Mesothelial cell of epicardium (in vitro differentiated cells): Measurements from ENCODE around the gene DNAH10. TPM values are rescaled to one million over a fixed set of nuclear protein-coding genes. Genes with fewer than 3 reads are reported as not detected.

ENCODE experiments used
- DNase-seq, 2 experiments: peaks; one replicate each; pipeline ENCODE4 v3.0.0; 2021; ENCODE audit warnings: low spot score in 2 of 2; ENCODE audit not compliant: unreplicated experiment in 2 of 2
- H3K27ac Mint-ChIP-seq: 2 replicates; pipeline ENCODE4 v1.8.0; 2021; ENCODE audit warnings: mixed read lengths
- H3K27me3 Mint-ChIP-seq: 2 replicates; pipeline ENCODE4 v1.8.0; 2021; ENCODE audit warnings: low read depth, mixed read lengths
- H3K36me3 Mint-ChIP-seq: 2 replicates; pipeline ENCODE4 v1.8.0; 2021; ENCODE audit warnings: mixed read lengths
- H3K4me1 Mint-ChIP-seq: 2 replicates; pipeline ENCODE4 v1.8.0; 2021; ENCODE audit warnings: mixed read lengths
- H3K4me3 Mint-ChIP-seq: 2 replicates; pipeline ENCODE4 v1.8.0; 2021; ENCODE audit warnings: mild to moderate bottlenecking, moderate library complexity, mixed read lengths
- H3K9me3 Mint-ChIP-seq: 2 replicates; pipeline ENCODE4 v1.8.0; 2021; ENCODE audit warnings: mixed read lengths
- CTCF ChIP-seq: fragments of 200-600 bp; sonication (generic); IDR thresholded peaks from one replicate; pipeline ENCODE4 v1.5.0; 2021; ENCODE audit warnings: antibody characterized with exemption; ENCODE audit not compliant: unreplicated experiment
- total RNA-seq: library from RNA; stranded (reverse); gene quantifications from 3 replicates; pipeline ENCODE4 v1.2.1, GENCODE V29; 2021

The DNAH10 gene
- total RNA-seq, 1 donor from 2014 or later, result 2.7 TPM

GRCh38 chr12:123923038-123923437 is 160.9 kb downstream of the DNAH10 start:
- no peaks in the 10 kb centered on the region for H3K4me1 Mint-ChIP-seq
- H3K27me3 Mint-ChIP-seq, result no peaks in the 10 kb centered on the region
- no peak for DNase-seq
- H3K27ac Mint-ChIP-seq, result no peak overlapping the region
- H3K4me3 Mint-ChIP-seq, result no peak overlapping the region
- H3K9me3 Mint-ChIP-seq, result no peaks in the 10 kb centered on the region
- no peaks in the 10 kb centered on the region for H3K36me3 Mint-ChIP-seq
- TF ChIP-seq CTCF, result no peak

GRCh38 chr12:123923927-123924326 is 161.8 kb downstream of the DNAH10 start:
- no peak for DNase-seq
- no peaks in the 10 kb centered on the region for H3K36me3 Mint-ChIP-seq
- no peak for TF ChIP-seq CTCF
- H3K4me3 Mint-ChIP-seq, result no peak overlapping the region
- H3K27me3 Mint-ChIP-seq, result no peaks in the 10 kb centered on the region
- H3K9me3 Mint-ChIP-seq, result peaks cover 3% of the 10 kb centered on the region
- no peak overlapping the region for H3K27ac Mint-ChIP-seq
- no peaks in the 10 kb centered on the region for H3K4me1 Mint-ChIP-seq

GRCh38 chr12:123924539-123924938 is 162.4 kb downstream of the DNAH10 start:
- Mint-ChIP-seq H3K27ac (no peak overlapping the region), H3K27me3 (no peaks in the 10 kb centered on the region), H3K36me3 (no peaks in the 10 kb centered on the region), H3K4me1 (no peaks in the 10 kb centered on the region), H3K9me3 (peaks cover 7% of the 10 kb centered on the region), H3K4me3 (no peak overlapping the region)
- DNase-seq, result no peak
- TF ChIP-seq CTCF, result no peak

GRCh38 chr12:123928274-123928865 is 166.3 kb downstream of the DNAH10 start:
- H3K4me1 Mint-ChIP-seq, result no peaks in the 10 kb centered on the region
- no peak for DNase-seq
- H3K9me3 Mint-ChIP-seq, result peaks cover 20% of the 10 kb centered on the region
- no peak overlapping the region for H3K4me3 Mint-ChIP-seq
- no peak overlapping the region for H3K27ac Mint-ChIP-seq
- TF ChIP-seq CTCF, result no peak
- no peaks in the 10 kb centered on the region for H3K27me3 Mint-ChIP-seq
- H3K36me3 Mint-ChIP-seq, result peaks cover 20% of the 10 kb centered on the region

GRCh38 chr12:123928897-123929296 is 166.8 kb downstream of the DNAH10 start:
- no peaks in the 10 kb centered on the region for H3K4me1 Mint-ChIP-seq
- no peaks in the 10 kb centered on the region for H3K27me3 Mint-ChIP-seq
- peaks cover 24% of the 10 kb centered on the region for H3K36me3 Mint-ChIP-seq
- TF ChIP-seq CTCF, result no peak
- H3K9me3 Mint-ChIP-seq, result peaks cover 20% of the 10 kb centered on the region
- no peak for DNase-seq
- H3K4me3 Mint-ChIP-seq, result no peak overlapping the region
- H3K27ac Mint-ChIP-seq, result no peak overlapping the region
